ENCODE data around the gene LDLRAD4. TPM values are rescaled to one million over a fixed set of nuclear protein-coding genes. Genes with fewer than 3 reads are reported as not detected.

LDLRAD4 gene
- total RNA-seq, 1 experiment from 2014 or later, result 1.7 TPM

GRCh38 chr18:13266218-13267100 is 47.9 kb downstream of the LDLRAD4 start:
- no peaks in the 10 kb centered on the region for H4K20me1 ChIP-seq (ENCODE audit: insufficient read depth)
- no peaks in the 10 kb centered on the region for H3K4me1 ChIP-seq (replicated peaks; ENCODE audit: insufficient read depth)
- ChIA-PET POLR2A (ENCODE audit: unreplicated experiment) (no interaction called here), CTCF (no interaction called here)
- peak in 1 of 2 experiments; percentile 61 for DNase-seq
- H3K79me2 ChIP-seq (ENCODE audit: low read depth), result no peaks in the 10 kb centered on the region
- no peak overlapping the region for H2AFZ ChIP-seq
- H3K36me3 ChIP-seq (ENCODE audit: low read depth), result no peaks in the 10 kb centered on the region
- H3K27ac ChIP-seq, result no peak overlapping the region
- no peak overlapping the region for H3K4me2 ChIP-seq
- H3K27me3 ChIP-seq (ENCODE audit: insufficient read depth, low read depth), result peaks cover 79% of the 10 kb centered on the region
- no peaks in the 10 kb centered on the region for H3F3A ChIP-seq (ENCODE audit: insufficient read depth, low read depth)
- H3K4me3 ChIP-seq, result no peak overlapping the region
- BruUV-seq (replicated peaks), result no TSS peak
- intact Hi-C loops (cut with micrococcal nuclease; ENCODE audit: unreplicated experiment), result no loop called here
- TF ChIP-seq CTCF (conservative IDR thresholded peaks at IDR 0.05) (no peak), EZH2 (IDR thresholded peaks at IDR 0.05; ENCODE audit: low read depth) (no peak)
- H3K9me2 ChIP-seq (ENCODE audit: insufficient read depth), result no peaks in the 10 kb centered on the region
- H3K9me3 ChIP-seq (ENCODE audit: insufficient read depth, low read depth), result no peaks in the 10 kb centered on the region

- H3K4me1 ChIP-seq (replicated peaks; ENCODE audit: insufficient read depth), result no peaks in the 10 kb centered on the region
- no peak overlapping the region for H3K4me3 ChIP-seq
- no peaks in the 10 kb centered on the region for H3K9me3 ChIP-seq (ENCODE audit: insufficient read depth, low read depth)
- H3F3A ChIP-seq (ENCODE audit: insufficient read depth, low read depth), result no peaks in the 10 kb centered on the region
- DNase-seq, result peak in 1 of 2 experiments; percentile 37
- no peak overlapping the region for H3K27ac ChIP-seq
- BruUV-seq (replicated peaks), result no TSS peak
- H3K79me2 ChIP-seq (ENCODE audit: low read depth), result no peaks in the 10 kb centered on the region
- no peak overlapping the region for H2AFZ ChIP-seq
- TF ChIP-seq EZH2 (IDR thresholded peaks at IDR 0.05; ENCODE audit: low read depth) (no peak), CTCF (conservative IDR thresholded peaks at IDR 0.05) (no peak)
- intact Hi-C loops (cut with micrococcal nuclease; ENCODE audit: unreplicated experiment), result no loop called here
- H3K9me2 ChIP-seq (ENCODE audit: insufficient read depth), result no peaks in the 10 kb centered on the region
- no peaks in the 10 kb centered on the region for H4K20me1 ChIP-seq (ENCODE audit: insufficient read depth)
- ChIA-PET CTCF (no interaction called here), POLR2A (ENCODE audit: unreplicated experiment) (no interaction called here)
- peaks cover 86% of the 10 kb centered on the region for H3K27me3 ChIP-seq (ENCODE audit: insufficient read depth, low read depth)
- H3K36me3 ChIP-seq (ENCODE audit: low read depth), result no peaks in the 10 kb centered on the region
- H3K4me2 ChIP-seq, result no peak overlapping the region
These were observed 48.9 kb downstream of the LDLRAD4 start for GRCh38 chr18:13267431-13267873.

GRCh38 chr18:13268158-13269012 is 49.8 kb downstream of the LDLRAD4 start:
- Histone ChIP-seq H3K4me1 (replicated peaks; ENCODE audit: insufficient read depth) (no peaks in the 10 kb centered on the region), H3F3A (ENCODE audit: insufficient read depth, low read depth) (no peaks in the 10 kb centered on the region), H3K79me2 (ENCODE audit: low read depth) (no peaks in the 10 kb centered on the region), H3K4me3 (no peak overlapping the region), H2AFZ (no peak overlapping the region), H3K27ac (no peak overlapping the region), H3K9me3 (ENCODE audit: insufficient read depth, low read depth) (no peaks in the 10 kb centered on the region), H4K20me1 (ENCODE audit: insufficient read depth) (no peaks in the 10 kb centered on the region), H3K27me3 (ENCODE audit: insufficient read depth, low read depth) (peaks cover 94% of the 10 kb centered on the region), H3K4me2 (no peak overlapping the region), H3K36me3 (ENCODE audit: low read depth) (no peaks in the 10 kb centered on the region), H3K9me2 (ENCODE audit: insufficient read depth) (no peaks in the 10 kb centered on the region)
- no TSS peak for BruUV-seq (replicated peaks)
- intact Hi-C loops (cut with micrococcal nuclease; ENCODE audit: unreplicated experiment), result no loop called here
- TF ChIP-seq CTCF (conservative IDR thresholded peaks at IDR 0.05) (no peak), EZH2 (IDR thresholded peaks at IDR 0.05; ENCODE audit: low read depth) (no peak)
- POLR2A ChIA-PET (ENCODE audit: unreplicated experiment), result no interaction called here
- DNase-seq, result no peak
- CTCF ChIA-PET, result no interaction called here

All from PC-9 (cell line).